ENCODE data around the gene DCX. TPM values are rescaled to one million over a fixed set of nuclear protein-coding genes. Genes with fewer than 3 reads are reported as not detected.

DCX gene
- total and polyA plus RNA-seq, 2 donors (not counting 1 experiment from before 2014, with no cell fraction given) = not detected

DNA sequence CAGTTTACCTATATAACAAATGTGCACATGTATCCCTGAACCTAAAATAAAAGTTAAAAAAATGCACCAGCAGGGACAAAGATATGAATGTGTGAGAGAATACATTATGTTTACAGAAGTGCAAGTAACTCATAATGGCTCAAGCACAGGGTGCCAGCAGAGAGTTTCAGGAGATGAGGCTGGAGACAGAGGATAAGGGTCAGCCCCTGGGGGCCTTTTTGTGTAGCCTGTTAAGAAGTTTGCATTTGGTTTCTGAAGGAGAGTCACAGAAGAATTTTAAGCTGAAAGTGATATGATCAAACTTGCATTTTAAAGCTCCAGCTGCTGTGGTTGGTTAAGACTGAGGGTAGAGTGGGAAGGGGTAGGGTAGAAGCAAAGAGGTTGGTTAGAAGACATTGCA is 93.1 kb downstream of the DCX start:
- Histone ChIP-seq H3K4me2 (ENCODE audit: extremely low read depth, insufficient read depth, low read length) (no peak overlapping the region), H3K27ac (ENCODE audit: insufficient read depth, low read length) (no peak overlapping the region), H4K20me1 (ENCODE audit: control insufficient read depth, extremely low read depth, insufficient read depth, low read length) (no peaks in the 10 kb centered on the region), H3K4me3 (replicated peaks in 1 of 4; ENCODE audit: control extremely low read depth in 1 of 4, insufficient read depth in 1 of 4, low read depth in 3 of 4, low read length in 4 of 4) (no peak overlapping the region), H3K36me3 (ENCODE audit: control insufficient read depth, insufficient read depth, low read length) (no peaks in the 10 kb centered on the region), H3K27me3 (ENCODE audit: control insufficient read depth, insufficient read depth, low read length) (no peaks in the 10 kb centered on the region), H3K79me2 (ENCODE audit: control insufficient read depth, insufficient read depth, low read length) (no peaks in the 10 kb centered on the region), H2AFZ (ENCODE audit: low read length) (no peak overlapping the region), H3K9ac (ENCODE audit: insufficient read depth, low read length) (no peak overlapping the region), H3K4me1 (ENCODE audit: control insufficient read depth, extremely low read depth, insufficient read depth, low read length) (no peaks in the 10 kb centered on the region), H3K9me3 (ENCODE audit: control insufficient read depth, insufficient read depth, low read depth, low read length) (no peaks in the 10 kb centered on the region)
- DNase-seq (ENCODE audit: low read depth in 2 of 2) = no peak
- TF ChIP-seq EZH2 (IDR thresholded peaks at IDR 0.05; ENCODE audit: low read length, missing control alignments) (no peak), CTCF (conservative IDR thresholded peaks at IDR 0.05 in 1 of 2, IDR thresholded peaks at IDR 0.05 in 1 of 2; ENCODE audit: low read depth in 1 of 2, low read length in 2 of 2) (no peak)

GRCh38 chrX:111309083-111309482 is 102.9 kb downstream of the DCX start:
- no peak for DNase-seq (ENCODE audit: low read depth in 2 of 2)

GRCh38 chrX:111308039-111308438 is 104.0 kb downstream of the DCX start:
- no peak overlapping the region for H3K9ac ChIP-seq (ENCODE audit: insufficient read depth, low read length)
- H3K9me3 ChIP-seq (ENCODE audit: control insufficient read depth, insufficient read depth, low read depth, low read length) = no peaks in the 10 kb centered on the region
- H3K27me3 ChIP-seq (ENCODE audit: control insufficient read depth, insufficient read depth, low read length) = no peaks in the 10 kb centered on the region
- no peak for DNase-seq (ENCODE audit: low read depth in 2 of 2)
- TF ChIP-seq EZH2 (IDR thresholded peaks at IDR 0.05; ENCODE audit: low read length, missing control alignments) (no peak), CTCF (conservative IDR thresholded peaks at IDR 0.05 in 1 of 2, IDR thresholded peaks at IDR 0.05 in 1 of 2; ENCODE audit: low read depth in 1 of 2, low read length in 2 of 2) (no peak)
- no peak overlapping the region for H2AFZ ChIP-seq (ENCODE audit: low read length)
- no peak overlapping the region for H3K4me2 ChIP-seq (ENCODE audit: extremely low read depth, insufficient read depth, low read length)
- H3K4me3 ChIP-seq (replicated peaks in 1 of 4; ENCODE audit: control extremely low read depth in 1 of 4, insufficient read depth in 1 of 4, low read depth in 3 of 4, low read length in 4 of 4) = no peak overlapping the region
- H3K27ac ChIP-seq (ENCODE audit: insufficient read depth, low read length) = no peak overlapping the region
- H3K4me1 ChIP-seq (ENCODE audit: control insufficient read depth, extremely low read depth, insufficient read depth, low read length) = no peaks in the 10 kb centered on the region
- no peaks in the 10 kb centered on the region for H3K79me2 ChIP-seq (ENCODE audit: control insufficient read depth, insufficient read depth, low read length)
- no peaks in the 10 kb centered on the region for H4K20me1 ChIP-seq (ENCODE audit: control insufficient read depth, extremely low read depth, insufficient read depth, low read length)
- no peaks in the 10 kb centered on the region for H3K36me3 ChIP-seq (ENCODE audit: control insufficient read depth, insufficient read depth, low read length)

More at GRCh38 chrX:111309083-111309482, 102.9 kb downstream of the DCX start:
- Histone ChIP-seq H3K4me3 (replicated peaks in 1 of 4; ENCODE audit: control extremely low read depth in 1 of 4, insufficient read depth in 1 of 4, low read depth in 3 of 4, low read length in 4 of 4) (no peak overlapping the region), H3K9ac (ENCODE audit: insufficient read depth, low read length) (no peak overlapping the region), H3K4me1 (ENCODE audit: control insufficient read depth, extremely low read depth, insufficient read depth, low read length) (no peaks in the 10 kb centered on the region), H3K36me3 (ENCODE audit: control insufficient read depth, insufficient read depth, low read length) (no peaks in the 10 kb centered on the region), H4K20me1 (ENCODE audit: control insufficient read depth, extremely low read depth, insufficient read depth, low read length) (no peaks in the 10 kb centered on the region), H3K4me2 (ENCODE audit: extremely low read depth, insufficient read depth, low read length) (no peak overlapping the region), H2AFZ (ENCODE audit: low read length) (no peak overlapping the region), H3K9me3 (ENCODE audit: control insufficient read depth, insufficient read depth, low read depth, low read length) (no peaks in the 10 kb centered on the region), H3K27me3 (ENCODE audit: control insufficient read depth, insufficient read depth, low read length) (no peaks in the 10 kb centered on the region), H3K79me2 (ENCODE audit: control insufficient read depth, insufficient read depth, low read length) (no peaks in the 10 kb centered on the region), H3K27ac (ENCODE audit: insufficient read depth, low read length) (no peak overlapping the region)
- no peak for TF ChIP-seq EZH2 (IDR thresholded peaks at IDR 0.05; ENCODE audit: low read length, missing control alignments)
- no peak for TF ChIP-seq CTCF (conservative IDR thresholded peaks at IDR 0.05 in 1 of 2, IDR thresholded peaks at IDR 0.05 in 1 of 2; ENCODE audit: low read depth in 1 of 2, low read length in 2 of 2)
